Activated T-helper 1 cell treated with anti-CD3 and anti-CD28 coated beads, Interleukin-12 subunit alpha, Interleukin-12 subunit beta, Interleukin-2, Interleukin-4 antibody, amounts not matched to agents 30 ng/mL and 10 ng/mL and 1 ng/mL, durations not matched to agents 14 hours and 24 hours and 36 hours (primary cell): ENCODE data around the gene RPS6KA2. TPM values are rescaled to one million over a fixed set of nuclear protein-coding genes. Genes with fewer than 3 reads are reported as not detected.

Source experiments
- DNase-seq: peaks from one replicate; pipeline ENCODE4 v3.0.0; 2021; ENCODE audit warnings: low spot score
- H3K27ac Mint-ChIP-seq: one replicate; pipeline ENCODE4 v1.8.0; 2021; ENCODE audit warnings: mild to moderate bottlenecking, mixed read lengths
- H3K27me3 Mint-ChIP-seq: one replicate; pipeline ENCODE4 v1.8.0; 2022; ENCODE audit warnings: mild to moderate bottlenecking, moderate library complexity, mixed read lengths; ENCODE audit not compliant: insufficient read depth
- H3K36me3 Mint-ChIP-seq: one replicate; pipeline ENCODE4 v1.8.0; 2021; ENCODE audit warnings: low read depth, mixed read lengths
- H3K4me1 Mint-ChIP-seq: one replicate; pipeline ENCODE4 v1.8.0; 2021; ENCODE audit warnings: low read depth, mixed read lengths
- H3K4me3 Mint-ChIP-seq: one replicate; pipeline ENCODE4 v1.8.0; 2021; ENCODE audit warnings: mild to moderate bottlenecking, moderate library complexity, mixed read lengths
- H3K9me3 Mint-ChIP-seq: one replicate; pipeline ENCODE4 v1.8.0; 2021; ENCODE audit warnings: mixed read lengths
- intact Hi-C: fragments of 100-400 bp; cut with micrococcal nuclease; formaldehyde crosslinking; loops from one replicate; pipeline ENCODE4 v1.15.1; 2024
- total RNA-seq: library from RNA; stranded (reverse); gene quantifications from 2 replicates; pipeline ENCODE4 v1.2.3, GENCODE V29; 2022

The RPS6KA2 gene
- total RNA-seq, 1 donor from 2014 or later = 2.0 TPM

GRCh38 chr6:166578536-166579236 lies 48.4 kb downstream of the RPS6KA2 start:
- Mint-ChIP-seq H3K36me3 (peaks cover 5% of the 10 kb centered on the region), H3K4me3 (no peak overlapping the region), H3K27me3 (no peaks in the 10 kb centered on the region), H3K4me1 (no peaks in the 10 kb centered on the region), H3K27ac (no peak overlapping the region), H3K9me3 (peaks cover 6% of the 10 kb centered on the region)
- intact Hi-C loops = no loop called here
- no peak for DNase-seq

- Mint-ChIP-seq H3K4me1 (no peaks in the 10 kb centered on the region), H3K9me3 (peaks cover 6% of the 10 kb centered on the region), H3K27me3 (no peaks in the 10 kb centered on the region), H3K27ac (no peak overlapping the region), H3K36me3 (peaks cover 5% of the 10 kb centered on the region), H3K4me3 (no peak overlapping the region)
- no peak for DNase-seq
- intact Hi-C loops = no loop called here
Measured at GRCh38 chr6:166575205-166575604, 51.8 kb downstream of the RPS6KA2 start.

GRCh38 chr6:166573511-166574216 lies 53.4 kb downstream of the RPS6KA2 start:
- peaks cover 6% of the 10 kb centered on the region for H3K9me3 Mint-ChIP-seq
- no peak for DNase-seq
- peaks cover 3% of the 10 kb centered on the region for H3K27me3 Mint-ChIP-seq
- intact Hi-C loops = no loop called here
- H3K4me1 Mint-ChIP-seq = no peaks in the 10 kb centered on the region
- H3K36me3 Mint-ChIP-seq = peaks cover 5% of the 10 kb centered on the region
- no peak overlapping the region for H3K4me3 Mint-ChIP-seq
- no peak overlapping the region for H3K27ac Mint-ChIP-seq

GRCh38 chr6:166572370-166573261 lies 54.4 kb downstream of the RPS6KA2 start:
- no peak overlapping the region for H3K27ac Mint-ChIP-seq
- intact Hi-C loops = no loop called here
- H3K36me3 Mint-ChIP-seq = peaks cover 5% of the 10 kb centered on the region
- H3K9me3 Mint-ChIP-seq = peaks cover 6% of the 10 kb centered on the region
- peaks cover 3% of the 10 kb centered on the region for H3K27me3 Mint-ChIP-seq
- H3K4me1 Mint-ChIP-seq = no peaks in the 10 kb centered on the region
- DNase-seq = no peak
- no peak overlapping the region for H3K4me3 Mint-ChIP-seq

GRCh38 chr6:166570929-166571713 lies 55.9 kb downstream of the RPS6KA2 start:
- Mint-ChIP-seq H3K36me3 (peaks cover 2% of the 10 kb centered on the region), H3K27me3 (peaks cover 3% of the 10 kb centered on the region), H3K27ac (no peak overlapping the region), H3K4me1 (no peaks in the 10 kb centered on the region), H3K9me3 (peaks cover 2% of the 10 kb centered on the region), H3K4me3 (no peak overlapping the region)
- no peak for DNase-seq
- intact Hi-C loops = no loop called here

GRCh38 chr6:166569206-166569605 lies 57.8 kb downstream of the RPS6KA2 start:
- DNase-seq = no peak
- Mint-ChIP-seq H3K36me3 (no peaks in the 10 kb centered on the region), H3K27me3 (peaks cover 3% of the 10 kb centered on the region), H3K9me3 (no peaks in the 10 kb centered on the region), H3K27ac (no peak overlapping the region), H3K4me3 (no peak overlapping the region), H3K4me1 (no peaks in the 10 kb centered on the region)
- intact Hi-C loops = no loop called here

GRCh38 chr6:166567813-166568212 lies 59.2 kb downstream of the RPS6KA2 start:
- intact Hi-C loops = no loop called here
- H3K4me3 Mint-ChIP-seq = no peak overlapping the region
- H3K36me3 Mint-ChIP-seq = no peaks in the 10 kb centered on the region
- peaks cover 3% of the 10 kb centered on the region for H3K27me3 Mint-ChIP-seq
- no peaks in the 10 kb centered on the region for H3K9me3 Mint-ChIP-seq
- no peak overlapping the region for H3K27ac Mint-ChIP-seq
- no peaks in the 10 kb centered on the region for H3K4me1 Mint-ChIP-seq
- DNase-seq = no peak

GRCh38 chr6:166567107-166567506 lies 59.9 kb downstream of the RPS6KA2 start:
- H3K4me3 Mint-ChIP-seq = no peak overlapping the region
- no peaks in the 10 kb centered on the region for H3K4me1 Mint-ChIP-seq
- peaks cover 5% of the 10 kb centered on the region for H3K27me3 Mint-ChIP-seq
- H3K9me3 Mint-ChIP-seq = no peaks in the 10 kb centered on the region
- intact Hi-C loops = no loop called here
- DNase-seq = no peak
- no peaks in the 10 kb centered on the region for H3K36me3 Mint-ChIP-seq
- no peak overlapping the region for H3K27ac Mint-ChIP-seq

- Mint-ChIP-seq H3K27ac (no peak overlapping the region), H3K4me3 (no peak overlapping the region), H3K36me3 (no peaks in the 10 kb centered on the region), H3K4me1 (no peaks in the 10 kb centered on the region), H3K9me3 (no peaks in the 10 kb centered on the region), H3K27me3 (peaks cover 8% of the 10 kb centered on the region)
- intact Hi-C loops = no loop called here
- no peak for DNase-seq
Measured at GRCh38 chr6:166566026-166567011, 60.7 kb downstream of the RPS6KA2 start.

- Mint-ChIP-seq H3K9me3 (no peaks in the 10 kb centered on the region), H3K36me3 (no peaks in the 10 kb centered on the region), H3K4me1 (no peaks in the 10 kb centered on the region), H3K27ac (no peak overlapping the region), H3K4me3 (no peak overlapping the region), H3K27me3 (peaks cover 8% of the 10 kb centered on the region)
- intact Hi-C loops = no loop called here
- DNase-seq = no peak
Measured at GRCh38 chr6:166565084-166565967, 61.7 kb downstream of the RPS6KA2 start.

- intact Hi-C loops = no loop called here
- no peak overlapping the region for H3K27ac Mint-ChIP-seq
- H3K4me1 Mint-ChIP-seq = no peaks in the 10 kb centered on the region
- H3K9me3 Mint-ChIP-seq = no peaks in the 10 kb centered on the region
- no peak for DNase-seq
- no peaks in the 10 kb centered on the region for H3K36me3 Mint-ChIP-seq
- H3K27me3 Mint-ChIP-seq = peaks cover 5% of the 10 kb centered on the region
- H3K4me3 Mint-ChIP-seq = no peak overlapping the region
Measured at GRCh38 chr6:166563805-166564204, 63.2 kb downstream of the RPS6KA2 start.
